DND-41 (cell line): Measurements from ENCODE around the gene BPIFB4.

ENCODE experiments used
- ATAC-seq: fragments of 200-7000 bp; cut with Tn5 transposase; 3 replicates; pipeline ENCODE4 v1.9.1; 2021; ENCODE audit warnings: low read depth; ENCODE audit not compliant: insufficient read depth
- DNase-seq: peaks from one replicate; pipeline ENCODE4 v3.0.0-alpha.2; 2020
- H2AFZ ChIP-seq: 2 replicates; pipeline ENCODE4 v1.6.0; 2012; ENCODE audit warnings: low read depth, low read length
- H3K27ac ChIP-seq: 2 replicates; pipeline ENCODE4 v1.5.1; 2012; ENCODE audit warnings: low read length, inconsistent platforms
- H3K27me3 ChIP-seq: fragments of 200-600 bp; sonication (generic); 2 replicates; pipeline ENCODE4 v1.6.0; 2012; ENCODE audit warnings: low read length, mild to moderate bottlenecking, inconsistent platforms; ENCODE audit not compliant: insufficient read depth, poor library complexity
- H3K36me3 ChIP-seq: 2 replicates; pipeline ENCODE4 v1.5.1; 2012; ENCODE audit warnings: low read length, inconsistent platforms; ENCODE audit not compliant: insufficient read depth
- H3K4me1 ChIP-seq: 2 replicates; pipeline ENCODE4 v1.5.1; 2012; ENCODE audit warnings: mild to moderate bottlenecking, low read length; ENCODE audit not compliant: insufficient read depth
- H3K4me2 ChIP-seq: 2 replicates; pipeline ENCODE4 v1.6.0; 2012; ENCODE audit warnings: mild to moderate bottlenecking, moderate library complexity, low read length, inconsistent platforms; ENCODE audit not compliant: insufficient read depth
- H3K4me3 ChIP-seq, 2 experiments: fragments of 200-600 bp in 1 of 2; shearing (Covaris generic) in 1 of 2; 2 replicates each; pipeline ENCODE4 v1.5.1; 2012 to 2016; ENCODE audit warnings: inconsistent platforms in 2 of 2, low read length in 2 of 2, mild to moderate bottlenecking in 2 of 2, low read depth in 1 of 2, moderate library complexity in 1 of 2
- H3K79me2 ChIP-seq: 2 replicates; pipeline ENCODE4 v1.6.0; 2012; ENCODE audit warnings: low read length, inconsistent platforms; ENCODE audit not compliant: insufficient read depth
- H3K9ac ChIP-seq: 2 replicates; pipeline ENCODE4 v1.6.0; 2012; ENCODE audit warnings: low read depth, mild to moderate bottlenecking, inconsistent platforms, low read length, moderate library complexity
- H3K9me3 ChIP-seq: 2 replicates; pipeline ENCODE4 v1.5.1; 2012; ENCODE audit warnings: low read length, moderate library complexity, mild to moderate bottlenecking, inconsistent platforms; ENCODE audit not compliant: insufficient read depth, severe bottlenecking
- H4K20me1 ChIP-seq: 2 replicates; pipeline ENCODE4 v1.6.0; 2012; ENCODE audit warnings: low read length; ENCODE audit not compliant: insufficient read depth
- CTCF ChIP-seq: IDR thresholded peaks from 2 replicates; pipeline ENCODE4 v1.5.1; 2012; ENCODE audit warnings: borderline replicate concordance, low read length, moderate library complexity, mild to moderate bottlenecking; ENCODE audit not compliant: poor library complexity, severe bottlenecking; ENCODE audit errors: extremely low read depth
- EZH2 ChIP-seq: IDR thresholded peaks from 3 replicates; pipeline ENCODE4 v1.6.1; 2012; ENCODE audit warnings: borderline replicate concordance, low read depth, mild to moderate bottlenecking, moderate library complexity, low read length, inconsistent platforms; ENCODE audit not compliant: severe bottlenecking

BPIFB4 gene

GRCh38 chr20:33160681-33161080 is 81.2 kb downstream of the BPIFB4 start:
- Histone ChIP-seq H3K79me2 (no peaks in the 10 kb centered on the region), H3K9ac (no peak overlapping the region), H4K20me1 (no peaks in the 10 kb centered on the region), H3K27me3 (peaks cover 9% of the 10 kb centered on the region), H3K9me3 (no peaks in the 10 kb centered on the region), H3K27ac (no peak overlapping the region), H2AFZ (no peak overlapping the region), H3K4me3 (no peak overlapping the region), H3K36me3 (no peaks in the 10 kb centered on the region), H3K4me1 (no peaks in the 10 kb centered on the region), H3K4me2 (no peak overlapping the region)
- DNase-seq (no peak), ATAC-seq (no peak)
- TF ChIP-seq EZH2 = no peak
- no peak for TF ChIP-seq CTCF
